Colonic mucosa (tissue), 4 donors: ENCODE results near the gene LAMC1. TPM values are rescaled to one million over a fixed set of nuclear protein-coding genes. Genes with fewer than 3 reads are reported as not detected.

Experiments used
- DNase-seq: peaks from one replicate; pipeline ENCODE4 v3.0.0-alpha.2; 2020
- H3K27ac ChIP-seq: fragments of 200-600 bp; one replicate; pipeline ENCODE4 v1.8.0; 2021
- H3K27me3 ChIP-seq: fragments of 200-600 bp; one replicate; pipeline ENCODE4 v1.8.0; 2021
- H3K36me3 ChIP-seq: fragments of 200-600 bp; one replicate; pipeline ENCODE4 v1.8.0; 2021
- H3K4me1 ChIP-seq: fragments of 200-600 bp; one replicate; pipeline ENCODE4 v1.8.0; 2021; ENCODE audit warnings: mild to moderate bottlenecking
- H3K4me3 ChIP-seq: fragments of 200-600 bp; one replicate; pipeline ENCODE4 v1.8.0; 2021
- H3K9ac ChIP-seq, 2 donors: one replicate each; pipeline ENCODE4 v1.7.0; 2013; ENCODE audit warnings: control low read depth in 2 of 2, low read depth in 2 of 2, low read length in 2 of 2
- H3K9me3 ChIP-seq: fragments of 200-600 bp; one replicate; pipeline ENCODE4 v1.8.0; 2021
- CTCF ChIP-seq: fragments of 200-600 bp; IDR thresholded peaks from one replicate; pipeline ENCODE4 v1.8.0; 2022; ENCODE audit warnings: antibody characterized with exemption, mild to moderate bottlenecking
- intact Hi-C: fragments of 100-400 bp; cut with DNase I; formaldehyde crosslinking; loops from one replicate; pipeline ENCODE4 v1.14.1; 2022
- total RNA-seq, 2 donors: library from RNA; stranded (reverse); fragmentation: NEBNext Ultra II Directional in 1 of 2; extraction: Animal tissue kit (Norgen Biotek cat#: 25700) in 1 of 2; gene quantifications; one replicate each; pipeline ENCODE4 v1.2.1, GENCODE V29; 2021
- donor health status: healthy.
- donor health status: DM: no; HTN: no; CAD: no.
- donor health status: DM: no; HTN: no; CAD: no.

LAMC1 gene
- total RNA-seq, 2 donors from 2014 or later, result 28.0 to 54.6 TPM

DNA sequence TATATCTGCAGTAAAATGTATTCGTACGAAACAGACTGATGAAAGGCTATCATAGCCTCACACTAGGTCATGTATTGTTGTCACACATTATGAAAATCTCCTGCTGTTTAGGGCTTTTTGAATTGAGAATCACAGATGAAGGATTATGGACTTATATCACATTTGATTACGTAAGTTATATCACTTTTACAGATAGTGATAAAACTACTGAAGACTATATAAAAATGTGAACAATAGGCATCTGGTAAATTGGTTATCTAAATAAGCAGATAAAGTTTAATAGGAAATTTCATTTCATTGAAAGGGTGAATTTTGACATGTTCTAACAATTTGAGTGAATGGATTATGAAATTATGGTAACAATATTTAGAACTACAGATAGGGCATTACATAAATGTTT lies 20.0 kb downstream of the LAMC1 start:
- DNase-seq, result no peak
- H3K4me3 ChIP-seq, result no peak overlapping the region
- no peaks in the 10 kb centered on the region for H3K36me3 ChIP-seq
- no peak overlapping the region for H3K27ac ChIP-seq
- intact Hi-C loops, result no loop called here
- H3K27me3 ChIP-seq, result no peaks in the 10 kb centered on the region
- H3K4me1 ChIP-seq, result no peaks in the 10 kb centered on the region
- TF ChIP-seq CTCF, result no peak
- H3K9me3 ChIP-seq, result no peaks in the 10 kb centered on the region
- H3K9ac ChIP-seq, result no peak overlapping the region

- Histone ChIP-seq H3K9ac (no peak overlapping the region), H3K27me3 (no peaks in the 10 kb centered on the region), H3K27ac (no peak overlapping the region), H3K36me3 (no peaks in the 10 kb centered on the region), H3K4me3 (no peak overlapping the region), H3K4me1 (no peaks in the 10 kb centered on the region), H3K9me3 (no peaks in the 10 kb centered on the region)
- no peak for DNase-seq
- no peak for TF ChIP-seq CTCF
- intact Hi-C loops, result no loop called here
Observed at GRCh38 chr1:183043872-183044854, 20.9 kb downstream of the LAMC1 start.

DNA sequence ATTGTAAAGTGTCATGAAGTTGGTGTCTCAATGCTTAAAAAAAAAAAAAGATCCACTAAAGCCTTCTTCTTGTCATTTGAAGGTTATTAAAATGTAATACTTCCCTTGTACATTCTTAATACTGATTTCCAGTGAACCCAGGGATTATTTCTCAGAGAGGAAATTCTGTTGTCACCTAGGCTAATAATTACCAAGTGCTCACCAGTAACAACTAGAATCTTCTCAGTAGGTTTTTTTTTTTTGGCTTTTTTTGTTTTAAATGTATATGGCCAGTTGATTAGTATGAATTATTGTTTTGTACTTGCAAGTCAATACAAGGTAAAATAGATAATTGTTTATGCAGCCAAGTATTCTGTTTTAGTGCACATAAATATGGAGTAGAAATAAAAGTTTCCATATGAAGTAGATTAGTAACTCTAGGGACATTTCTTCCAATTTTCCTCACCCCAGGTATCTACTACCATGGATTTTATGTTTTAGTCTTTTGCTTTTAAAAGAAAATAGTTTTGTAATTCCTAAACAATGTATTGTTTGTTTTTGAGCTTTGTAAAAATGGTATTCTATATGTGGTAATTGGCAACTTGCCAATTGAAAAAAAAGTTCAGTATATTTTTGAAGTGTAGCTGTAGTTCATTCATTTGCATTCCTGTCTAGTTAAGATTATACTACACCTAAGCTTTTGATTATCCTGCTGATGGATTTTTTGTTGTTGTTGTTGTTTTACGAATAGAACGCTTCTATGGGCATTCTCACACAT lies 21.9 kb downstream of the LAMC1 start:
- Histone ChIP-seq H3K4me3 (no peak overlapping the region), H3K36me3 (no peaks in the 10 kb centered on the region), H3K9me3 (no peaks in the 10 kb centered on the region), H3K27me3 (no peaks in the 10 kb centered on the region), H3K4me1 (no peaks in the 10 kb centered on the region), H3K9ac (no peak overlapping the region), H3K27ac (no peak overlapping the region)
- intact Hi-C loops, result no loop called here
- TF ChIP-seq CTCF, result no peak
- no peak for DNase-seq

DNA sequence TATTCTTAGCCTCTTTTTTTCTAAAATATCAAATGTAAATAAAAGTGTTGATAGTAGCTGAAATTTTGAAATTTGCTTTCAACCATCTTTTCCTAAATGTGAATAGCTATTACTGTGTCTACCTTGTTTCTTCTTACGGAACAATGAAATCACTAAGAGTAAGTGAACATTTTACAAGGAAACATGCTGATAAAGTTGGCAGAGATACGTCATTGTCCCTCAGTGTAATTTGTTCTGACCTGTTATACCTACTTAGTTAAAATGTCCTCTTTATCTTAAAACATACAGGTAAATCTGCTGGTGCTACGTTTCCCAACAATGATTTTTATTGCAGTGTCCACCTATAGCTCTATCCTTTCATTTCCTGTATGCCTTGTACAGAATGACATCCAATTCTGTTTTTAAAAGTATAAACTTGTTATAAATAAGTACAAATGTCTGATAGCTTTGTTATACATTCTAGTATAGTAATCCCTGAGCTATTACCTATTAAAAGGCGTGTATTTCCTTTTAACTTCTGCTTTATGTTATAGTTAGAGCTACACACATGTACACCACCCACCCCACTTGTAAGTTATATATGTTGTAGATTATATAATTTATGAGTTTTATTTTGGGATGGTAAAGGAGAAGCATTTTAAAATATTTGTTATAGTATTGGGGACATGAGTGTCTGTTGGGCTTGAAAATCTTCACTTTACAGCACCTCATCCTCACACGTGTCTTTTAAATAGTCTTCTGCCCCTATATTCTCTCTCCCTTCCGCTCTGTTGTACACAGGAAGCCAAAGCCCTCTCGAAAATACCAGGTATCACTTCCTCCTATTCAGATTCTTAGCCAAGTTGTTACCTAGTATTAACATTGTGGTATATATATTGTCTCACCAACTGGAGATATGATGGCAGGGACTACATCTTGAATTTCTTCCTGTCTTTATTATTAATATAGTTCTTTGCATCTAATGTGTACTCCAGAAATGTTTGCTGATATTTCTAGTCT lies 25.2 kb downstream of the LAMC1 start:
- intact Hi-C loops, result no loop called here
- TF ChIP-seq CTCF, result no peak
- H3K9me3 ChIP-seq, result no peaks in the 10 kb centered on the region

GRCh38 chr1:183051546-183051945 lies 28.3 kb downstream of the LAMC1 start:
- H3K9me3 ChIP-seq, result no peaks in the 10 kb centered on the region
- no peaks in the 10 kb centered on the region for H3K36me3 ChIP-seq
- DNase-seq, result no peak
- no peaks in the 10 kb centered on the region for H3K4me1 ChIP-seq
- intact Hi-C loops, result no loop called here
- H3K27me3 ChIP-seq, result no peaks in the 10 kb centered on the region
- TF ChIP-seq CTCF, result no peak
- H3K4me3 ChIP-seq, result no peak overlapping the region
- H3K9ac ChIP-seq, result no peak overlapping the region
- H3K27ac ChIP-seq, result no peak overlapping the region

More for the DNA sequence above, 25.2 kb downstream of the LAMC1 start:
- no peak for DNase-seq
- Histone ChIP-seq H3K27me3 (no peaks in the 10 kb centered on the region), H3K4me3 (no peak overlapping the region), H3K36me3 (no peaks in the 10 kb centered on the region), H3K9ac (no peak overlapping the region), H3K4me1 (no peaks in the 10 kb centered on the region), H3K27ac (no peak overlapping the region)
